Endothelial cell of umbilical vein (primary cell): Measurements from ENCODE around the gene MCM7. TPM values are rescaled to one million over a fixed set of nuclear protein-coding genes. Genes with fewer than 3 reads are reported as not detected.
A peak's percentile ranks its signal among the peaks of the same experiment; 100 is the strongest.

Experiments used
- BruUV-seq: library from RNA; stranded (reverse); fragments of 400-500 nt; replicated peaks from 2 replicates; lab custom pipeline; 2021; lab: Mats Ljungman, UMichigan
- CTCF ChIA-PET: fragments of 300-600, 350-600 bp; sonication (Branson Sonifier 250); formaldehyde crosslinking; loops from one replicate; lab custom pipeline; 2021; ENCODE audit warnings: antibody characterized with exemption, inconsistent platforms; lab: Charles Lee
- POLR2A ChIA-PET: fragments of 300-600, 350-600 bp; sonication (Branson Sonifier 250); formaldehyde crosslinking; loops from one replicate; lab custom pipeline; 2021; ENCODE audit warnings: antibody characterized with exemption, inconsistent platforms; lab: Charles Lee
- DNase-seq: peaks from one replicate; pipeline ENCODE4 v3.0.0-alpha.2; 2011; ENCODE audit warnings: low read depth, low spot score
- FAIRE-seq: peaks from 2 replicates; lab custom pipeline; 2011; peaks lifted over from hg19 to GRCh38; lab: Jason Lieb, UNC
- H2AFZ ChIP-seq: 2 replicates; pipeline ENCODE4 v1.6.0; 2012; ENCODE audit warnings: low read depth, low read length, control low read depth, inconsistent platforms
- H3K27ac ChIP-seq: 2 replicates; pipeline ENCODE4 v1.5.1; 2011; ENCODE audit warnings: low read depth, mild to moderate bottlenecking, control low read depth, low read length, moderate library complexity; ENCODE audit not compliant: insufficient read depth
- H3K27me3 ChIP-seq, 2 experiments: 2 replicates each; pipeline versions ENCODE4 v1.6.0 to v1.6.1; 2011; ENCODE audit warnings: low read length in 2 of 2, mixed read lengths in 1 of 2; ENCODE audit not compliant: control insufficient read depth in 2 of 2, insufficient read depth in 2 of 2
- H3K36me3 ChIP-seq, 2 experiments: 2 replicates in 1 of 2; 3 replicates in 1 of 2; pipeline ENCODE4 v1.5.1; 2011; ENCODE audit warnings: low read length in 2 of 2, mild to moderate bottlenecking in 1 of 2, moderate library complexity in 1 of 2; ENCODE audit not compliant: control insufficient read depth in 2 of 2, insufficient read depth in 2 of 2; ENCODE audit errors: extremely low read depth in 1 of 2
- H3K4me1 ChIP-seq: 3 replicates; pipeline ENCODE4 v1.5.1; 2011; ENCODE audit warnings: mild to moderate bottlenecking, low read length; ENCODE audit not compliant: control insufficient read depth, insufficient read depth; ENCODE audit errors: extremely low read depth
- H3K4me2 ChIP-seq: 2 replicates; pipeline ENCODE4 v1.6.1; 2011; ENCODE audit warnings: low read length, control low read depth, mixed read lengths; ENCODE audit not compliant: insufficient read depth
- H3K4me3 ChIP-seq, 3 experiments: fragments of 200-600 bp in 1 of 3; sonication (generic), shearing (Covaris generic) in 1 of 3; replicated peaks in 1 of 3; 2 replicates each; pipeline ENCODE4 v1.5.1; 2011 to 2016; ENCODE audit warnings: control low read depth in 3 of 3, low read length in 3 of 3, mild to moderate bottlenecking in 2 of 3, inconsistent platforms in 1 of 3, low read depth in 1 of 3, moderate library complexity in 1 of 3; ENCODE audit not compliant: insufficient read depth in 1 of 3
- H3K79me2 ChIP-seq: 2 replicates; pipeline ENCODE4 v1.6.0; 2012; ENCODE audit warnings: low read length, inconsistent platforms; ENCODE audit not compliant: control insufficient read depth, insufficient read depth
- H3K9ac ChIP-seq: replicated peaks from 2 replicates; pipeline ENCODE3; 2011; ENCODE audit warnings: low read length, control low read depth; ENCODE audit not compliant: insufficient read depth; ENCODE audit errors: extremely low read depth
- H3K9me1 ChIP-seq: replicated peaks from 3 replicates; pipeline ENCODE4 v1.6.0; 2011; ENCODE audit warnings: mild to moderate bottlenecking, low read length; ENCODE audit not compliant: control insufficient read depth, insufficient read depth; ENCODE audit errors: extremely low read depth
- H3K9me3 ChIP-seq: replicated peaks from 2 replicates; pipeline ENCODE4 v1.5.1; 2012; ENCODE audit warnings: low read length, inconsistent platforms; ENCODE audit not compliant: control insufficient read depth, insufficient read depth
- H4K20me1 ChIP-seq: replicated peaks from 2 replicates; pipeline ENCODE3; 2011; ENCODE audit warnings: mild to moderate bottlenecking, low read length; ENCODE audit not compliant: control insufficient read depth, insufficient read depth; ENCODE audit errors: extremely low read depth
- EZH2 ChIP-seq: IDR thresholded peaks from 2 replicates; pipeline ENCODE4 v1.6.1; 2012; ENCODE audit warnings: borderline replicate concordance, low read depth, mild to moderate bottlenecking, moderate library complexity, low read length, inconsistent platforms; ENCODE audit not compliant: severe bottlenecking
- GATA2 ChIP-seq: IDR thresholded peaks from 2 replicates; pipeline ENCODE4 v1.7.0; 2011; ENCODE audit warnings: low read depth, mild to moderate bottlenecking, moderate library complexity, mixed read lengths, low read length; ENCODE audit not compliant: insufficient read length, insufficient read depth
- MAX ChIP-seq: IDR thresholded peaks from 2 replicates; pipeline ENCODE4 v1.6.1; 2011; ENCODE audit not compliant: insufficient read depth, insufficient read length
- POLR2A ChIP-seq: IDR thresholded peaks from 2 replicates; pipeline ENCODE4 v1.6.1; 2012; ENCODE audit warnings: low read depth, mild to moderate bottlenecking, control low read depth, low read length
- POLR2AphosphoS5 ChIP-seq: IDR thresholded peaks from 2 replicates; pipeline ENCODE4 v1.6.1; 2012; ENCODE audit warnings: low read depth, mild to moderate bottlenecking, control low read depth, low read length, moderate library complexity; ENCODE audit not compliant: insufficient read depth
- dilution Hi-C: fragments of 300-500 bp; cut with MboI; formaldehyde crosslinking; loops from one replicate; pipeline ENCODE4 v1.15.0; 2019; ENCODE audit warnings: low sequenced_read_pairs; ENCODE audit not compliant: extremely low pct_ligation_motif_present
- intact Hi-C: fragments of 100-400 bp; cut with micrococcal nuclease; formaldehyde crosslinking; loops from one replicate; pipeline ENCODE4 v1.10.0; 2022
- polyA plus RNA-seq, 4 experiments: library from polyadenylated mRNA; depleted of rRNA in 3 of 4; stranded (reverse) in 3 of 4; unstranded in 1 of 4; fragments of >200 nt; gene quantifications; 2 replicates each; pipeline versions ENCODE4 v1.2.1 to v1.2.3, GENCODE V29; 2011 to 2012; ENCODE audit warnings: missing spikeins in 1 of 4
- total RNA-seq: library from RNA; stranded (reverse); gene quantifications from 2 replicates; pipeline ENCODE4 v1.2.3, GENCODE V29; 2021
- TF ChIP-seq, protein P1 (sequence below), 2 donors: IDR thresholded peaks; 1 replicate in 1 of 2; 2 replicates in 1 of 2; pipeline ENCODE4 v1.5.1; 2011; ENCODE audit warnings: low read length in 2 of 2, mild to moderate bottlenecking in 2 of 2, moderate library complexity in 2 of 2, control low read depth in 1 of 2, inconsistent platforms in 1 of 2, low read depth in 1 of 2; ENCODE audit not compliant: insufficient read depth in 1 of 2; ENCODE audit errors: extremely low read depth in 1 of 2

MCM7 gene
- total and polyA plus RNA-seq, 2 donors (not counting 3 experiments of a cell fraction or from before 2014, with no cell fraction given), result 156 to 187 TPM

DNA sequence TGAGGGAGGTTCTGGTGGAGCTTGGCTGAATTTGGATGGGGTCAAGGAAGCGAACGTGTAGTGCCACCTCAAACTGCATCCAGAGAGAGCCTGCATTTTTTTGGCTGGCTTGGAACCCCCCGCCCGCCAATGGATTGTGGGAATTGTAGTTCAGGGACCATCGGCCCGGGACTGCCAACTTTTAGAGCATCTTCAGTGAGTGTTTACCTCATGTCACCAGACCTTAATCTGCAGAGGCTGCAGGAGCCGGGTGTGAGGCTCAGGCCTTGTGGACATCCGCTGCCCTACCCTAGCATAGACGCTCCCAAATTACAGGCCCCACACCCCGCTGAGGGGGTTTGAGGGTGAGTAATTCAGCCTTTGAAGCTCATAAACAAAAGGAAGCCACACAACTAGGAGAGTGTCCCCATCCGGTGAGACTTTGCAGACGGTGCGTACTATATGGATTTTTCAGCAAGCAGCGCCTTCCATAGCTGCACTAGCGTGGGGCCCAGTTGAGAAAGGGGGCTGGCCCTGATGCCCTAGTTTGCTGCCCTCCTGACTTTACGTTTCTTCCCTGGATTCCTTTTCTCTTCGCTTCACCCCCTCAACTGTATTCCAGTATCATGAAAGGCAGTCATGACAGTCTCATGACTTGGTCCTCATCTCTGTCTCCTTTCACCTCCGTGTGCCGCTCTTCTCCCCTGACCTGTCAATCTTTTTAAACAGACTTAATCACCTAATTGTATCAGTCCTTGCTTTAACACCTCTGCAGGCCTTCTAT lies 19.0 kb upstream of the MCM7 start:
- ChIA-PET CTCF (interaction anchor here (1.0 to 1.6 kb wide), 3 partner anchors 11 to 127 kb away, joined by 3 to 4 read pairs (median 3); partner anchors contain the start of genes AP4M1 and MCM7), POLR2A (no interaction called here)
- BruUV-seq, result TSS peak; percentile 60
- Histone ChIP-seq H3K9me3 (no peaks in the 10 kb centered on the region), H3K9me1 (no peaks in the 10 kb centered on the region), H3K4me2 (peak overlapping the region; percentile 67), H3K79me2 (peaks cover 10% of the 10 kb centered on the region), H3K4me1 (peaks cover 11% of the 10 kb centered on the region), H3K27me3 (no peaks in the 10 kb centered on the region), H3K27ac (peak overlapping the region; percentile 83), H3K4me3 (peak overlapping the region; percentile 9 to 77 (median 70)), H4K20me1 (no peaks in the 10 kb centered on the region), H3K9ac (peak overlapping the region; percentile 76), H2AFZ (peak overlapping the region; percentile 60), H3K36me3 (peaks cover 0 to 1% of the 10 kb centered on the region in 2 experiments)
- intact Hi-C loops, result loop anchor here (1.0 kb wide), 3 partner anchors 14 to 28 kb away; partner anchors contain the start of genes AP4M1, LAMTOR4 and MCM7
- DNase-seq (no peak), FAIRE-seq (no peak)
- dilution Hi-C loops, result no loop called here
- TF ChIP-seq GATA2 (no peak), EZH2 (no peak), MAX (no peak), POLR2AphosphoS5 (peak; percentile 13), POLR2A (no peak)
- TF ChIP-seq, protein P1, sequence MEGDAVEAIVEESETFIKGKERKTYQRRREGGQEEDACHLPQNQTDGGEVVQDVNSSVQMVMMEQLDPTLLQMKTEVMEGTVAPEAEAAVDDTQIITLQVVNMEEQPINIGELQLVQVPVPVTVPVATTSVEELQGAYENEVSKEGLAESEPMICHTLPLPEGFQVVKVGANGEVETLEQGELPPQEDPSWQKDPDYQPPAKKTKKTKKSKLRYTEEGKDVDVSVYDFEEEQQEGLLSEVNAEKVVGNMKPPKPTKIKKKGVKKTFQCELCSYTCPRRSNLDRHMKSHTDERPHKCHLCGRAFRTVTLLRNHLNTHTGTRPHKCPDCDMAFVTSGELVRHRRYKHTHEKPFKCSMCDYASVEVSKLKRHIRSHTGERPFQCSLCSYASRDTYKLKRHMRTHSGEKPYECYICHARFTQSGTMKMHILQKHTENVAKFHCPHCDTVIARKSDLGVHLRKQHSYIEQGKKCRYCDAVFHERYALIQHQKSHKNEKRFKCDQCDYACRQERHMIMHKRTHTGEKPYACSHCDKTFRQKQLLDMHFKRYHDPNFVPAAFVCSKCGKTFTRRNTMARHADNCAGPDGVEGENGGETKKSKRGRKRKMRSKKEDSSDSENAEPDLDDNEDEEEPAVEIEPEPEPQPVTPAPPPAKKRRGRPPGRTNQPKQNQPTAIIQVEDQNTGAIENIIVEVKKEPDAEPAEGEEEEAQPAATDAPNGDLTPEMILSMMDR (IDR thresholded peaks at IDR 0.05; ENCODE audit: extremely low read depth in 1 of 2, insufficient read depth in 1 of 2, low read depth in 1 of 2, low read length in 2 of 2), result no peak
